IMR-90 (cell line): ENCODE results near the gene SYNPO. TPM values are rescaled to one million over a fixed set of nuclear protein-coding genes. Genes with fewer than 3 reads are reported as not detected.

ENCODE experiments used
- ATAC-seq: fragments of 200-7000 bp; cut with Tn5 transposase; 2 replicates; pipeline ENCODE4 v1.9.1; 2020; ENCODE audit warnings: low read depth, mild to moderate bottlenecking, moderate library complexity
- BruUV-seq: library from RNA; stranded (reverse); fragments of 400-500 nt; replicated peaks from 2 replicates; lab custom pipeline; 2021; lab: Mats Ljungman, UMichigan
- CTCF ChIA-PET: fragments of 300-600 bp; formaldehyde crosslinking; extraction: SDS; loops from one replicate; lab custom pipeline; 2021; ENCODE audit warnings: antibody characterized with exemption; lab: Yijun Ruan, JAX
- POLR2A ChIA-PET: fragments of 300-600 bp; sonication (Branson Sonifier 250); formaldehyde crosslinking; loops from one replicate; lab custom pipeline; 2022; ENCODE audit warnings: antibody characterized with exemption; ENCODE audit not compliant: unreplicated experiment; lab: Charles Lee
- DNase-seq: peaks from one replicate; pipeline ENCODE4 v3.0.0; 2013
- H2AFZ ChIP-seq: replicated peaks from 2 replicates; pipeline ENCODE3; 2013; ENCODE audit warnings: low read length, mild to moderate bottlenecking; ENCODE audit not compliant: poor library complexity
- H2AK5ac ChIP-seq: 2 replicates; pipeline ENCODE4 v1.6.1; 2013; ENCODE audit warnings: low read depth, low read length, inconsistent platforms
- H2AK9ac ChIP-seq: replicated peaks from 2 replicates; pipeline ENCODE3; 2013; ENCODE audit warnings: mild to moderate bottlenecking, low read depth, low read length, moderate library complexity; ENCODE audit not compliant: poor library complexity
- H2BK120ac ChIP-seq: 2 replicates; pipeline ENCODE4 v1.6.1; 2013; ENCODE audit warnings: low read depth, low read length, inconsistent platforms
- H2BK15ac ChIP-seq: 3 replicates; pipeline ENCODE4 v1.6.1; 2013; ENCODE audit warnings: low read depth, low read length, inconsistent platforms
- H2BK20ac ChIP-seq: 2 replicates; pipeline ENCODE4 v1.6.1; 2013; ENCODE audit warnings: low read depth, mild to moderate bottlenecking, inconsistent platforms, low read length, moderate library complexity
- H2BK5ac ChIP-seq: 2 replicates; pipeline ENCODE4 v1.6.1; 2013; ENCODE audit warnings: mild to moderate bottlenecking, low read depth, low read length, inconsistent platforms; ENCODE audit not compliant: poor library complexity, severe bottlenecking
- H3K14ac ChIP-seq: replicated peaks from 2 replicates; pipeline ENCODE4 v1.6.1; 2013; ENCODE audit warnings: low read depth, low read length, inconsistent platforms
- H3K18ac ChIP-seq: 2 replicates; pipeline ENCODE4 v1.6.1; 2013; ENCODE audit warnings: low read depth, low read length, control low read depth
- H3K23ac ChIP-seq: 2 replicates; pipeline ENCODE4 v1.6.1; 2013; ENCODE audit warnings: low read depth, low read length, inconsistent platforms
- H3K27ac ChIP-seq: 2 replicates; pipeline ENCODE4 v1.5.1; 2013; ENCODE audit warnings: mild to moderate bottlenecking, control low read depth, low read length; ENCODE audit not compliant: insufficient read depth
- H3K27me3 ChIP-seq: 2 replicates; pipeline ENCODE4 v1.6.1; 2013; ENCODE audit warnings: low read length; ENCODE audit not compliant: control insufficient read depth, insufficient read depth
- H3K36me3 ChIP-seq: 2 replicates; pipeline ENCODE4 v1.6.1; 2013; ENCODE audit warnings: low read length, mixed read lengths; ENCODE audit not compliant: control insufficient read depth, insufficient read depth
- H3K4ac ChIP-seq: 2 replicates; pipeline ENCODE4 v1.6.1; 2013; ENCODE audit warnings: low read depth, low read length, inconsistent platforms
- H3K4me1 ChIP-seq: 2 replicates; pipeline ENCODE4 v1.6.1; 2013; ENCODE audit warnings: low read length, mixed read lengths; ENCODE audit not compliant: control insufficient read depth, insufficient read depth
- H3K4me2 ChIP-seq: 2 replicates; pipeline ENCODE4 v1.6.1; 2013; ENCODE audit warnings: low read depth, mild to moderate bottlenecking, control low read depth, low read length, moderate library complexity
- H3K4me3 ChIP-seq: 2 replicates; pipeline ENCODE4 v1.5.1; 2013; ENCODE audit warnings: low read depth, mild to moderate bottlenecking, control low read depth, low read length, moderate library complexity; ENCODE audit not compliant: insufficient read depth
- H3K56ac ChIP-seq: 2 replicates; pipeline ENCODE4 v1.6.1; 2013; ENCODE audit warnings: low read length, inconsistent platforms; ENCODE audit not compliant: insufficient read depth; ENCODE audit errors: extremely low read depth
- H3K79me1 ChIP-seq, 2 experiments: 2 replicates each; pipeline ENCODE4 v1.6.1; 2013; ENCODE audit warnings: low read length in 2 of 2, inconsistent platforms in 1 of 2, low read depth in 1 of 2
- H3K9ac ChIP-seq: 2 replicates; pipeline ENCODE4 v1.6.1; 2013; ENCODE audit warnings: low read depth, low read length, control low read depth
- H3K9me1 ChIP-seq: 2 replicates; pipeline ENCODE4 v1.6.1; 2013; ENCODE audit warnings: low read length, inconsistent platforms; ENCODE audit not compliant: insufficient read depth
- H3K9me3 ChIP-seq: 2 replicates; pipeline ENCODE4 v1.6.1; 2013; ENCODE audit warnings: low read length; ENCODE audit not compliant: control insufficient read depth, insufficient read depth
- H4K20me1 ChIP-seq: 2 replicates; pipeline ENCODE4 v1.6.1; 2013; ENCODE audit warnings: low read length, inconsistent platforms; ENCODE audit not compliant: insufficient read depth
- H4K5ac ChIP-seq: 2 replicates; pipeline ENCODE4 v1.6.1; 2013; ENCODE audit warnings: mild to moderate bottlenecking, low read depth, low read length, control low read depth
- H4K8ac ChIP-seq, 2 experiments: 2 replicates each; pipeline ENCODE4 v1.6.1; 2013; ENCODE audit warnings: low read depth in 2 of 2, low read length in 2 of 2, control low read depth in 1 of 2, inconsistent platforms in 1 of 2
- H4K91ac ChIP-seq: 2 replicates; pipeline ENCODE4 v1.6.1; 2013; ENCODE audit warnings: low read depth, low read length, inconsistent platforms; ENCODE audit not compliant: insufficient read depth
- BHLHE40 ChIP-seq: fragments of 150-350 bp; IDR thresholded peaks from 2 replicates; pipeline ENCODE4 v1.6.1; 2016; ENCODE audit warnings: mild to moderate bottlenecking, low read depth, low read length
- CHD1 ChIP-seq: IDR thresholded peaks from 2 replicates; pipeline ENCODE4 v1.6.1; 2012; ENCODE audit warnings: low read depth, low read length, improper control_type of control experiment
- MXI1 ChIP-seq: IDR thresholded peaks from 2 replicates; pipeline ENCODE4 v1.6.1; 2012; ENCODE audit warnings: low read depth, mild to moderate bottlenecking, low read length, moderate library complexity, borderline replicate concordance
- NFE2L2 ChIP-seq: fragments of 150-350 bp; IDR thresholded peaks from 2 replicates; pipeline ENCODE4 v1.6.1; 2016; ENCODE audit warnings: low read depth, mild to moderate bottlenecking, low read length
- POLR2A ChIP-seq: IDR thresholded peaks from 2 replicates; pipeline ENCODE4 v1.6.1; 2012; ENCODE audit warnings: mild to moderate bottlenecking, low read depth, low read length
- RFX5 ChIP-seq: IDR thresholded peaks from 2 replicates; pipeline ENCODE4 v1.8.0; 2012; ENCODE audit warnings: low read depth, mild to moderate bottlenecking, low read length, moderate library complexity
- SMC3 ChIP-seq: fragments of 150-350 bp; IDR thresholded peaks from 2 replicates; pipeline ENCODE4 v1.6.1; 2016; ENCODE audit warnings: low read depth, mild to moderate bottlenecking, antibody characterized with exemption, low read length, moderate library complexity
- WGBS, 2 experiments: methylation state at CpG; one replicate each; pipeline versions ENCODE4 v1.1.5 to v1.1.7; 2013; ENCODE audit warnings: missing lambda C conversion rate in 2 of 2; ENCODE audit not compliant: insufficient read length in 1 of 2; ENCODE audit errors: extremely low coverage in 2 of 2; 5-methylcytosine and 5-hydroxymethylcytosine counted together
- dilution Hi-C: fragments of 300-500 bp; cut with HindIII; formaldehyde crosslinking; loops from one replicate; pipeline ENCODE4 v1.14.3; 2018; ENCODE audit warnings: low sequenced_read_pairs; ENCODE audit not compliant: unreplicated experiment
- in situ Hi-C: fragments of 300-500 bp; cut with MboI; formaldehyde crosslinking; loops from 3 replicates; pipeline ENCODE4 v1.14.3; 2019; ENCODE audit warnings: low sequenced_read_pairs, inconsistent platforms, mixed read lengths
- intact Hi-C: fragments of 100-400 bp; cut with micrococcal nuclease; formaldehyde crosslinking; loops from 2 replicates; pipeline ENCODE4 v1.10.0; 2022
- polyA plus RNA-seq, 3 experiments: library from polyadenylated mRNA; depleted of rRNA; stranded (reverse); fragments of >200 nt; gene quantifications; 2 replicates each; pipeline ENCODE4 v1.2.3, GENCODE V29; 2012; ENCODE audit warnings: low replicate concordance in 1 of 3
- total RNA-seq: library from RNA; depleted of rRNA; stranded (reverse); fragments of >200 nt; gene quantifications from 2 replicates; pipeline ENCODE4 v1.2.3, GENCODE V29; 2012
- TF ChIP-seq, protein P1 (sequence below): fragments of 150-350 bp; IDR thresholded peaks from 2 replicates; pipeline ENCODE4 v1.6.1; 2017; ENCODE audit warnings: mild to moderate bottlenecking, antibody characterized with exemption, low read length, low read depth

SYNPO gene
- total and polyA plus RNA-seq, 2 of the 4 experiments (the other 2 are of a cell fraction), result 3.0 to 24.8 TPM

DNA sequence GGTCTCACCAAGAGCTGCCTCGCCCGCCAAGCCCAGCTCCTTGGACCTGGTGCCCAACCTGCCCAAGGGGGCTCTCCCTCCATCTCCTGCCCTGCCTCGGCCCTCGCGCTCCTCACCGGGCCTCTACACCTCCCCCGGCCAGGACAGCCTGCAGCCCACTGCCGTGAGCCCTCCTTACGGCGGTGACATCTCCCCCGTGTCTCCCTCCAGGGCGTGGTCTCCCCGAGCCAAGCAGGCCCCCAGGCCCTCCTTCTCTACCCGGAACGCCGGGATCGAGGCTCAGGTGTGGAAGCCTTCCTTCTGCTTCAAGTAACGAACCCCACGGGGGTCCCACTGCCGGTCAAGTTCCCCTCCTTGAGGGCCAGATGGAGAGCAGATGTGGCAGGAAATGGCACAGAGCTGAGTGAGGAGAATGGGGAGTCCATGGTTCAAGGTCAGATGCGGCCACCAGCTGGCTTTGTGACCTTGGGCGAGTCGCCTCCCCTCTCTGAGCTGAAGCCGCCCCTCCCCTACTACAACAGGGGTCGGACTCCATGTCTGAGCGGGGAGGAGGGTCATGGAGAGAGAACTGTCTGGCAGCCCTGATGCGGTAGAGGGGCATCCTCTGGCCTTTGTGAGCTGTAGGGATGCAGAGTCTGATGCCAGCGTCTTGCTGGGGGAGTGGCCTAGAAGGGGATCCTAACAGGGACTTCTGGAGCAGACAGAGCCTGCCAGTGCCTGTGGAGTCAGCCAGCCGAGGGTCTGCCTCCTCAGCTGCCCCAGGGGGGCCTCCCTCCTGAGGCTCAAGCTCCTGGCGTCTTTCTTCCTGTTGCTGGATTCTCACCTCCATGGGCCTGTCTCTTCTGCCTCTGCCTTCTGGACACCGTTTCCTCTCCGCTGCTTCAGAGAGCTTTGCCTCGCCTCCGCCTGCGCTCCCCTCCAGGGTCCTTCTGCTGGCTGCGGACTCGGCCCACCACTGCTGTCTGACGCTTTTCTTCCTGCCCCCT is 9.9 kb downstream of the SYNPO start:
- H3K9me3 ChIP-seq, result no peaks in the 10 kb centered on the region
- peaks cover 60% of the 10 kb centered on the region for H4K20me1 ChIP-seq
- no peaks in the 10 kb centered on the region for H3K27me3 ChIP-seq
- TF ChIP-seq SMC3 (no peak), POLR2A (no peak), MXI1 (no peak), RFX5 (no peak), NFE2L2 (no peak), BHLHE40 (no peak), CHD1 (no peak)
- TF ChIP-seq, protein P1, sequence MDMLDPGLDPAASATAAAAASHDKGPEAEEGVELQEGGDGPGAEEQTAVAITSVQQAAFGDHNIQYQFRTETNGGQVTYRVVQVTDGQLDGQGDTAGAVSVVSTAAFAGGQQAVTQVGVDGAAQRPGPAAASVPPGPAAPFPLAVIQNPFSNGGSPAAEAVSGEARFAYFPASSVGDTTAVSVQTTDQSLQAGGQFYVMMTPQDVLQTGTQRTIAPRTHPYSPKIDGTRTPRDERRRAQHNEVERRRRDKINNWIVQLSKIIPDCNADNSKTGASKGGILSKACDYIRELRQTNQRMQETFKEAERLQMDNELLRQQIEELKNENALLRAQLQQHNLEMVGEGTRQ, result no peak
- H3K56ac ChIP-seq, result no peak overlapping the region
- H3K4me2 ChIP-seq, result no peak overlapping the region
- ATAC-seq (no peak), DNase-seq (no peak)
- CTCF ChIA-PET, result no interaction called here
- H4K5ac ChIP-seq, result no peak overlapping the region
- in situ Hi-C loops, result loop anchor here (5.0 kb wide), 2 partner anchors 88 to 198 kb away; no protein-coding TSS in a partner anchor
- no peak overlapping the region for H3K9ac ChIP-seq
- dilution Hi-C loops, result no loop called here
- no peak overlapping the region for H4K91ac ChIP-seq
- no peak overlapping the region for H2AK9ac ChIP-seq
- no TSS peak for BruUV-seq
- POLR2A ChIA-PET, result no interaction called here
- H3K14ac ChIP-seq, result no peak overlapping the region
- H2BK15ac ChIP-seq, result no peak overlapping the region
- H3K4me3 ChIP-seq, result no peak overlapping the region
- intact Hi-C loops, result no loop called here
- H3K23ac ChIP-seq, result no peak overlapping the region
- peaks cover 11% of the 10 kb centered on the region; the same call in 1 of the 2 replicates for H3K9me1 ChIP-seq
- H2BK20ac ChIP-seq, result no peak overlapping the region
- no peak overlapping the region for H2BK5ac ChIP-seq
- peaks cover 36 to 52% of the 10 kb centered on the region in 2 experiments for H3K79me1 ChIP-seq
- H2AFZ ChIP-seq, result peak overlapping the region; percentile 18
- WGBS, 2 experiments, result 92% methylated on average over 23 of the region's 38 CpGs; no CpG with 5 or more reads in 1 of the 2 experiments
- H3K4me1 ChIP-seq, result peaks cover 24% of the 10 kb centered on the region
- H4K8ac ChIP-seq, result no peak overlapping the region
- no peak overlapping the region for H3K4ac ChIP-seq
- no peak overlapping the region for H2BK120ac ChIP-seq
- no peak overlapping the region for H2AK5ac ChIP-seq
- no peak overlapping the region for H3K18ac ChIP-seq
- no peak overlapping the region for H3K27ac ChIP-seq
- H3K36me3 ChIP-seq, result peaks cover 68% of the 10 kb centered on the region
